A549 (cell line): ENCODE measurements around the gene SAT1.

Experiments
- EHMT2 ChIP-seq: fragments of 200-600 bp; sonication (generic); IDR thresholded peaks from 2 replicates; pipeline ENCODE4 v1.6.1; 2016; ENCODE audit warnings: antibody characterized with exemption, low read depth, mild to moderate bottlenecking, moderate library complexity
- HDAC2 ChIP-seq: fragments of 200-600 bp; sonication (generic); IDR thresholded peaks from 2 replicates; pipeline ENCODE4 v1.6.1; 2016
- MAZ ChIP-seq: fragments of 150-350 bp; IDR thresholded peaks from 2 replicates; pipeline ENCODE4 v1.6.1; 2014; ENCODE audit warnings: antibody characterized with exemption, low read depth, low read length, borderline replicate concordance
- POLR2A ChIP-seq: IDR thresholded peaks from 2 replicates; pipeline ENCODE4 v1.6.1; 2012; ENCODE audit warnings: mild to moderate bottlenecking, low read length
- RAD21 ChIP-seq, 2 experiments: fragments of >200 bp in 1 of 2; sonication (Bioruptor Twin) in 1 of 2; formaldehyde crosslinking in 1 of 2; IDR thresholded peaks in 1 of 2; conservative IDR thresholded peaks in 1 of 2; 2 replicates in 1 of 2; 3 replicates in 1 of 2; pipeline ENCODE4 v1.6.1; 2012 to 2018; ENCODE audit warnings: inconsistent platforms in 1 of 2
- RFX5 ChIP-seq: fragments of 450-650 bp; IDR thresholded peaks from 2 replicates; pipeline ENCODE4 v1.7.1; 2014; ENCODE audit warnings: antibody characterized with exemption, mild to moderate bottlenecking, moderate library complexity
- TF ChIP-seq, protein P1 (sequence below): fragments of 150-350 bp; IDR thresholded peaks from 2 replicates; pipeline ENCODE4 v1.6.1; 2014; ENCODE audit warnings: low read depth, mild to moderate bottlenecking, low read length
- TF ChIP-seq, protein P2 (sequence below): fragments of >200 bp; sonication (Bioruptor Twin); formaldehyde crosslinking; IDR thresholded peaks from 3 replicates; pipeline ENCODE4 v1.5.1; 2016
- TF ChIP-seq, protein P3 (sequence below): fragments of 250-450 bp; sonication (Bioruptor Pico); IDR thresholded peaks from 2 replicates; pipeline ENCODE4 v1.5.0; 2020; ENCODE audit warnings: low read depth, mild to moderate bottlenecking, moderate library complexity
- TF ChIP-seq, protein P4 (sequence below): IDR thresholded peaks from 2 replicates; pipeline ENCODE4 v1.6.1; 2012

DNA sequence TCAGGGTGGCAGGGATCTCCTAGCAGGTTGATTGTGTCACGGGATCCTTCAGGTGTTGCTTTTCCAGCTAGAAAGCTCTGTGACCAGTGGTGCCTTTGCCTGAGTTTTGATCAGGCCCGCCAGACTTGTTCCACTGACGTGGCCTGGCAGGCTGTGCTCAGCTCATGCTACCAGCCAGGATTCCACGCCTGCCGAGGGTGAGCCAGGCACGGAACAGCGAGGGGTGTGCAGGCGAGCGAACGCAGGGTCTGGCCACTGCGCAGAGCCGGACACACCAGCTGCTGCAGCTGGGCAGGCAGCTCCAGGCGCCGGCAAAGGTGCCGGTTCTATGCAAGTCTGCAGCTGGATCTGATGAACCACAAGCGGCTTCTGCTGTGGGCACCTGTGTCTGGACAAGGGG lies 17.1 kb upstream of the SAT1 start:
- no peak for TF ChIP-seq EHMT2
- TF ChIP-seq, protein P1, sequence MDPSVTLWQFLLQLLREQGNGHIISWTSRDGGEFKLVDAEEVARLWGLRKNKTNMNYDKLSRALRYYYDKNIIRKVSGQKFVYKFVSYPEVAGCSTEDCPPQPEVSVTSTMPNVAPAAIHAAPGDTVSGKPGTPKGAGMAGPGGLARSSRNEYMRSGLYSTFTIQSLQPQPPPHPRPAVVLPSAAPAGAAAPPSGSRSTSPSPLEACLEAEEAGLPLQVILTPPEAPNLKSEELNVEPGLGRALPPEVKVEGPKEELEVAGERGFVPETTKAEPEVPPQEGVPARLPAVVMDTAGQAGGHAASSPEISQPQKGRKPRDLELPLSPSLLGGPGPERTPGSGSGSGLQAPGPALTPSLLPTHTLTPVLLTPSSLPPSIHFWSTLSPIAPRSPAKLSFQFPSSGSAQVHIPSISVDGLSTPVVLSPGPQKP = no peak
- TF ChIP-seq, protein P2, sequence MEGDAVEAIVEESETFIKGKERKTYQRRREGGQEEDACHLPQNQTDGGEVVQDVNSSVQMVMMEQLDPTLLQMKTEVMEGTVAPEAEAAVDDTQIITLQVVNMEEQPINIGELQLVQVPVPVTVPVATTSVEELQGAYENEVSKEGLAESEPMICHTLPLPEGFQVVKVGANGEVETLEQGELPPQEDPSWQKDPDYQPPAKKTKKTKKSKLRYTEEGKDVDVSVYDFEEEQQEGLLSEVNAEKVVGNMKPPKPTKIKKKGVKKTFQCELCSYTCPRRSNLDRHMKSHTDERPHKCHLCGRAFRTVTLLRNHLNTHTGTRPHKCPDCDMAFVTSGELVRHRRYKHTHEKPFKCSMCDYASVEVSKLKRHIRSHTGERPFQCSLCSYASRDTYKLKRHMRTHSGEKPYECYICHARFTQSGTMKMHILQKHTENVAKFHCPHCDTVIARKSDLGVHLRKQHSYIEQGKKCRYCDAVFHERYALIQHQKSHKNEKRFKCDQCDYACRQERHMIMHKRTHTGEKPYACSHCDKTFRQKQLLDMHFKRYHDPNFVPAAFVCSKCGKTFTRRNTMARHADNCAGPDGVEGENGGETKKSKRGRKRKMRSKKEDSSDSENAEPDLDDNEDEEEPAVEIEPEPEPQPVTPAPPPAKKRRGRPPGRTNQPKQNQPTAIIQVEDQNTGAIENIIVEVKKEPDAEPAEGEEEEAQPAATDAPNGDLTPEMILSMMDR = no peak
- TF ChIP-seq MAZ = no peak
- TF ChIP-seq, protein P3, sequence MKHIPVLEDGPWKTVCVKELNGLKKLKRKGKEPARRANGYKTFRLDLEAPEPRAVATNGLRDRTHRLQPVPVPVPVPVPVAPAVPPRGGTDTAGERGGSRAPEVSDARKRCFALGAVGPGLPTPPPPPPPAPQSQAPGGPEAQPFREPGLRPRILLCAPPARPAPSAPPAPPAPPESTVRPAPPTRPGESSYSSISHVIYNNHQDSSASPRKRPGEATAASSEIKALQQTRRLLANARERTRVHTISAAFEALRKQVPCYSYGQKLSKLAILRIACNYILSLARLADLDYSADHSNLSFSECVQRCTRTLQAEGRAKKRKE (CRISPR knock-in tag) = no peak
- no peak for TF ChIP-seq POLR2A
- no peak for TF ChIP-seq HDAC2
- no peak for TF ChIP-seq RAD21 (conservative IDR thresholded peaks at IDR 0.05 in 1 of 2, IDR thresholded peaks at IDR 0.05 in 1 of 2)
- TF ChIP-seq, protein P4, sequence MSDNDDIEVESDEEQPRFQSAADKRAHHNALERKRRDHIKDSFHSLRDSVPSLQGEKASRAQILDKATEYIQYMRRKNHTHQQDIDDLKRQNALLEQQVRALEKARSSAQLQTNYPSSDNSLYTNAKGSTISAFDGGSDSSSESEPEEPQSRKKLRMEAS = no peak
- no peak for TF ChIP-seq RFX5
